ENCODE measurements around the gene MANBA.
"Not testable (repeated sequence)": the region's sequence is repeated elsewhere in the genome, so short reads cannot be mapped to it uniquely, and the experiment has no call there.

DNA sequence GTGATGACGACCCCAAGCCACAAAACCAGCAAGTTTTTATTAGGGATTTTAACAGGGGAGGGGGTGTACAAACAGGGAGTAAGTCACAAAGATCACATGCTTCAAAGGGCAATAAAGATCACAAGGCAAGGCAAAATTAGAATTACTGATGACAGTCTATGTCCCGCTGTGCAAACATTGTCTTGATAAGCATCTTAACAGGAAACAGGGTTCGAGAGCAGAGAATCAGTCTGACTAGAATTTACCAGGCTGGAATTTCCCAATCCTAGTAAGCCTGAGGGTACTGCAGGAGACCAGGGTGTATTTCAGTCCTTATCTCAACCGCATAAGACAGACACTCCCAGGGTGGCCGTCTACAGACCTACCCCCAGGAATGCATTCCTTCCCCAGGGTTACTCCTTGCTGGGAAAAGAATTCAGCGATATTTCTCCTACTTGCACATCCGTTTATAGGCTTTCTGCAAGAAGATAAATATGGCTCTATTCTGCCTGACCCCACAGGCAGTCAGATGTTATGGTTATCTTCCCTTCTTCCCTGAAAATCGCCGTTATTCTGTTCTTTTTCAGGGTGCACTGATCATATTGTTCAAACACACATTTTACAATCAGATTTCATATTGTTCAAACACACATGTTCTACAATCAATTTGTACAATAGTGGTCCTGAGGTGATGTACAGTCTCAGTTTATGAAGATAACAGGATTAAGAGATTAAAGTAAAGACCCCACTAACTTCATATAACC, 41.8 kb downstream of the MANBA start:
- TF ChIP-seq, protein P1, sequence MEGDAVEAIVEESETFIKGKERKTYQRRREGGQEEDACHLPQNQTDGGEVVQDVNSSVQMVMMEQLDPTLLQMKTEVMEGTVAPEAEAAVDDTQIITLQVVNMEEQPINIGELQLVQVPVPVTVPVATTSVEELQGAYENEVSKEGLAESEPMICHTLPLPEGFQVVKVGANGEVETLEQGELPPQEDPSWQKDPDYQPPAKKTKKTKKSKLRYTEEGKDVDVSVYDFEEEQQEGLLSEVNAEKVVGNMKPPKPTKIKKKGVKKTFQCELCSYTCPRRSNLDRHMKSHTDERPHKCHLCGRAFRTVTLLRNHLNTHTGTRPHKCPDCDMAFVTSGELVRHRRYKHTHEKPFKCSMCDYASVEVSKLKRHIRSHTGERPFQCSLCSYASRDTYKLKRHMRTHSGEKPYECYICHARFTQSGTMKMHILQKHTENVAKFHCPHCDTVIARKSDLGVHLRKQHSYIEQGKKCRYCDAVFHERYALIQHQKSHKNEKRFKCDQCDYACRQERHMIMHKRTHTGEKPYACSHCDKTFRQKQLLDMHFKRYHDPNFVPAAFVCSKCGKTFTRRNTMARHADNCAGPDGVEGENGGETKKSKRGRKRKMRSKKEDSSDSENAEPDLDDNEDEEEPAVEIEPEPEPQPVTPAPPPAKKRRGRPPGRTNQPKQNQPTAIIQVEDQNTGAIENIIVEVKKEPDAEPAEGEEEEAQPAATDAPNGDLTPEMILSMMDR (conservative IDR thresholded peaks at IDR 0.05; ENCODE audit: low read length) = not testable (repeated sequence)
- not testable (repeated sequence) for TF ChIP-seq EZH2phosphoT487 (IDR thresholded peaks at IDR 0.05; ENCODE audit: borderline replicate concordance)

Measured in Loucy (cell line).